HCT116 (cell line): ENCODE results near the gene ATP5F1D.

Experiments
- CBX3 ChIP-seq: IDR thresholded peaks from 2 replicates; pipeline ENCODE4 v1.6.1; 2012; ENCODE audit warnings: low read depth
- CEBPB ChIP-seq: IDR thresholded peaks from 2 replicates; pipeline ENCODE4 v1.6.1; 2012; ENCODE audit warnings: low read depth
- CTCF ChIP-seq, 3 experiments: fragments of 200-600 bp in 1 of 3; sonication (generic) in 1 of 3; IDR thresholded peaks in 2 of 3; conservative IDR thresholded peaks in 1 of 3; 2 replicates each; pipeline ENCODE4 v1.5.1; 2012 to 2017; ENCODE audit warnings: low read depth in 2 of 3, low read length in 2 of 3, antibody characterized with exemption in 1 of 3, borderline replicate concordance in 1 of 3, control low read depth in 1 of 3, mild to moderate bottlenecking in 1 of 3, mixed read lengths in 1 of 3, mixed run types in 1 of 3, moderate library complexity in 1 of 3; ENCODE audit not compliant: insufficient read depth in 1 of 3
- EZH2 ChIP-seq: fragments of 200-600 bp; sonication (generic); IDR thresholded peaks from 2 replicates; pipeline ENCODE4 v1.6.1; 2017; ENCODE audit warnings: antibody characterized with exemption, mixed run types
- FOSL1 ChIP-seq: IDR thresholded peaks from 2 replicates; pipeline ENCODE4 v1.6.1; 2012; ENCODE audit warnings: low read depth
- MAX ChIP-seq: IDR thresholded peaks from 2 replicates; pipeline ENCODE4 v1.6.1; 2012
- POLR2A ChIP-seq: IDR thresholded peaks from 2 replicates; pipeline ENCODE4 v1.7.0; 2011; ENCODE audit warnings: borderline replicate concordance; ENCODE audit not compliant: insufficient read depth, insufficient read length; ENCODE audit errors: extremely low read depth
- POLR2AphosphoS5 ChIP-seq: IDR thresholded peaks from 2 replicates; pipeline ENCODE4 v1.6.1; 2011; ENCODE audit warnings: mild to moderate bottlenecking, low read depth, low read length, moderate library complexity
- RAD21 ChIP-seq: IDR thresholded peaks from 2 replicates; pipeline ENCODE4 v1.6.1; 2012; ENCODE audit warnings: low read depth, mild to moderate bottlenecking
- REST ChIP-seq: IDR thresholded peaks from 2 replicates; pipeline ENCODE4 v1.6.1; 2012; ENCODE audit warnings: low read depth
- SP1 ChIP-seq: IDR thresholded peaks from 2 replicates; pipeline ENCODE4 v1.6.1; 2012; ENCODE audit warnings: low read depth
- SRF ChIP-seq: IDR thresholded peaks from 2 replicates; pipeline ENCODE4 v1.6.1; 2012; ENCODE audit warnings: low read depth
- YY1 ChIP-seq: IDR thresholded peaks from 2 replicates; pipeline ENCODE4 v1.6.1; 2011; ENCODE audit warnings: low read length, low read depth, moderate library complexity, mild to moderate bottlenecking; ENCODE audit not compliant: insufficient replicate concordance; ENCODE audit errors: extremely low read depth
- ZNF274 ChIP-seq: fragments of 200-500 bp; sonication (Bioruptor generic); IDR thresholded peaks from 2 replicates; pipeline ENCODE4 v1.6.1; 2014; ENCODE audit warnings: mild to moderate bottlenecking, low read depth, low read length, inconsistent platforms

GRCh38 chr19:1249298-1249989, 7.9 kb downstream of the ATP5F1D start:
- TF ChIP-seq CTCF (IDR thresholded peaks at IDR 0.05 in 2 of 3, conservative IDR thresholded peaks at IDR 0.05 in 1 of 3; ENCODE audit: borderline replicate concordance in 1 of 3, insufficient read depth in 1 of 3, low read depth in 2 of 3, low read length in 2 of 3), result no peak
- no peak for TF ChIP-seq EZH2
- TF ChIP-seq POLR2A, result peak; percentile 43
- TF ChIP-seq POLR2AphosphoS5, result peak; percentile 92
- TF ChIP-seq CBX3, result no peak
- TF ChIP-seq MAX, result no peak
- no peak for TF ChIP-seq REST
- no peak for TF ChIP-seq ZNF274
- TF ChIP-seq RAD21, result no peak
- TF ChIP-seq CEBPB, result no peak
- no peak for TF ChIP-seq SP1
- no peak for TF ChIP-seq SRF
- no peak for TF ChIP-seq YY1
- no peak for TF ChIP-seq FOSL1
